PFSK-1 (cell line): Measurements from ENCODE around the gene SPG11.

Experiments
- FOXP2 ChIP-seq: optimal IDR thresholded peaks from 2 replicates; pipeline ENCODE3; 2011; ENCODE audit warnings: borderline replicate concordance, control low read depth, inconsistent platforms; ENCODE audit not compliant: insufficient read depth; ENCODE audit errors: extremely low read length, extremely low read depth
- POLR2AphosphoS5 ChIP-seq: IDR thresholded peaks from 2 replicates; pipeline ENCODE4 v1.6.1; 2012; ENCODE audit warnings: low read depth, mild to moderate bottlenecking, control low read depth, low read length, moderate library complexity
- REST ChIP-seq, 2 experiments: IDR thresholded peaks; 2 replicates each; pipeline versions ENCODE4 v1.6.1 to v1.8.0; 2011 to 2012; ENCODE audit warnings: low read depth in 2 of 2, low read length in 2 of 2, control low read depth in 1 of 2, inconsistent platforms in 1 of 2, mild to moderate bottlenecking in 1 of 2, moderate library complexity in 1 of 2; ENCODE audit not compliant: insufficient read depth in 1 of 2
- SIN3A ChIP-seq: IDR thresholded peaks from 2 replicates; pipeline ENCODE4 v1.6.1; 2012; ENCODE audit warnings: mild to moderate bottlenecking, low read length, moderate library complexity, borderline replicate concordance; ENCODE audit not compliant: insufficient read depth
- TAF1 ChIP-seq: IDR thresholded peaks from 2 replicates; pipeline ENCODE4 v1.6.1; 2012; ENCODE audit warnings: low read length, control low read depth, borderline replicate concordance; ENCODE audit not compliant: insufficient read depth

Gene SPG11

DNA sequence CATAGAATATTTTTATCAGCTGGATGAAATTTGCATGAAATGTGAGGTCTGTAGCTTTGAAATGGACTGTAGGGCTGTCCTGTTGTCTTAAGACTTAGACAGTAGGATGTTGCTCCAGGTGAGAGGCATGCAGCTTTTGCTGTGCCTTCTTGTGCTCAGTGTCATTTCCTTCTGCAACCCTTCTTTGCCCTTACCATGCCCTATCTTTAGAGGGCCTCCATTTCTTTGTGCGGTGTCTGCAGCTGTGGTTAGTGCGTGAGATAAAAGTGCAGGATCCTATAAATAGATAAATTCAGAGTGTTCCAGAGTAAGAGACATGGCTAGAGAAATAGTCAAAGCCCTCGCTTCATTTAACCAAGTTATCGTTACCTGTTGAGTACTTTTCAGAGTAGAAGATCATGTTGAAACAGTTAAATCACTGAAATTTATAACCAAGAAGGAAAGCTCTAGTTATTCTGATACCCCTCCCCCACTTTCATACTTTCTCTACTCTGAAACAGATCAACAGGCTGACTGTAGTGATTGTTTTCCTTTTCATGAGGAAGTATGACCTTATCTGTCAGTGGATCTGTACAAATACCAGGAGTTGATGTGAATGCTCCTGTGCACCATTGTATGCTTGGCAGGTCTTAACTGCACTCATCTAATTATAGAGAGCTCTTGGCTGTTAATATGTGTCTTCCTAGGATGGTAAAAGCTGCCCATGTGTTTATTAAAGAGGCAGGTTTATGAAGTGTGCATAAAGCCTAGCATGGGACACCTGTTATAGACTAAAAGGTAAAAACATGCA is 108.3 kb downstream of the SPG11 start:
- no peak for TF ChIP-seq FOXP2
- TF ChIP-seq REST (IDR thresholded peaks at IDR 0.05; ENCODE audit: insufficient read depth in 1 of 2, low read depth in 2 of 2, low read length in 2 of 2), result no peak
- TF ChIP-seq TAF1, result no peak
- TF ChIP-seq SIN3A, result no peak
- TF ChIP-seq POLR2AphosphoS5, result no peak

GRCh38 chr15:44550734-44551133 is 112.7 kb downstream of the SPG11 start:
- no peak for TF ChIP-seq FOXP2
- no peak for TF ChIP-seq SIN3A
- TF ChIP-seq REST (IDR thresholded peaks at IDR 0.05; ENCODE audit: insufficient read depth in 1 of 2, low read depth in 2 of 2, low read length in 2 of 2), result no peak
- TF ChIP-seq TAF1, result no peak
- no peak for TF ChIP-seq POLR2AphosphoS5

GRCh38 chr15:44550256-44550655 is 113.2 kb downstream of the SPG11 start:
- no peak for TF ChIP-seq SIN3A
- no peak for TF ChIP-seq TAF1
- no peak for TF ChIP-seq POLR2AphosphoS5
- no peak for TF ChIP-seq REST (IDR thresholded peaks at IDR 0.05; ENCODE audit: insufficient read depth in 1 of 2, low read depth in 2 of 2, low read length in 2 of 2)
- TF ChIP-seq FOXP2, result no peak

DNA sequence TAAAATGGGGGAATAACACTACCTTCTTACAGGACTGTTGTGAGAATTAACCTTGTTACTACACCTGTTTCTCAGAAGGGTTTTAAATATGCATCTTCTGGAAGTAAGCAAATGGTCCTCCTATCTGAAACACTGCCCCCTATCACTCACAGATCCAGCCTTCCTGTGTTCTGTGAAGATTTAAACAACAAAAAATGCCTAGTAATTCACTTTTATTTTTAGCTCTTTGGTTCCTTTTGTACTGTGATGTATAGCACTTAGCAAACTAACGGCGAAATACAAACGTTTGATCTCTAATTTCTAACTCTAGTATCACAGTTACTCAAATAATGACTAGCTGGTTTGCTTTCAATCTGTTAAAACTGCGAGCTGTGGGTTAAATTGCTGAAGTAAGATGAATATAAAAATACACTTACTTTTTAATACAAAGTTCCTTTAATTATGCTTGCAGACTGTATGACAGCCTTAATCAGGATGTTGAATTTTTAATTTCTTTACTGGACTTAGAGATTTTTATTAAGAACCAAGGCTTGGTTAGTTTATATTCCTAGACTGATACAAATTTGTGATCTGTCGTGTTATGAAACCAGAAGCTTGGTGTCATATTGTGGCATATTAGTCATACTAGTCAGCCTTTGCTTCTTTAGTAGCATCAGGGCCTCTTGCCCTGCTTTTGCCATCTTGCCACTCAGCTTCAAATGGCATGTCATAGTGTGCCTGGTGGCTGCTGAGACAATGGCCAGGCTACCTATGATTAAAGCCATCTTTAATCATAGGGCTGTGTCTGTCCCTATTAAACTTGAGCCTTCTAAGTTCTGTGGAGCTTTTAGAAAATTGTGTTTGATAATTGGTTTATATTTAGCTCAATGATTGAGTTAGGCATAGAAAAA is 117.3 kb downstream of the SPG11 start:
- TF ChIP-seq REST (IDR thresholded peaks at IDR 0.05; ENCODE audit: insufficient read depth in 1 of 2, low read depth in 2 of 2, low read length in 2 of 2) (no peak), SIN3A (no peak), TAF1 (no peak)
